Dermis microvascular lymphatic vessel endothelial cell (primary cell): ENCODE measurements around the gene C3orf22. TPM values are rescaled to one million over a fixed set of nuclear protein-coding genes. Genes with fewer than 3 reads are reported as not detected.
"Not testable (repeated sequence)": the region's sequence is repeated elsewhere in the genome, so short reads cannot be mapped to it uniquely, and the experiment has no call there.

Source experiments
- DNase-seq, 2 donors: peaks; one replicate each; pipeline versions ENCODE4 v3.0.0 to v3.0.0-alpha.2; 2010; ENCODE audit warnings: low read depth in 2 of 2
- total RNA-seq: library from RNA; depleted of rRNA; stranded (reverse); fragments of >200 nt; gene quantifications from 2 replicates; pipeline ENCODE4 v1.2.1, GENCODE V29; 2014

C3orf22 gene
- total RNA-seq, 1 donor from 2014 or later = not detected

GRCh38 chr3:126543457-126544061 is 15.2 kb downstream of the C3orf22 start:
- DNase-seq = no peak

DNA sequence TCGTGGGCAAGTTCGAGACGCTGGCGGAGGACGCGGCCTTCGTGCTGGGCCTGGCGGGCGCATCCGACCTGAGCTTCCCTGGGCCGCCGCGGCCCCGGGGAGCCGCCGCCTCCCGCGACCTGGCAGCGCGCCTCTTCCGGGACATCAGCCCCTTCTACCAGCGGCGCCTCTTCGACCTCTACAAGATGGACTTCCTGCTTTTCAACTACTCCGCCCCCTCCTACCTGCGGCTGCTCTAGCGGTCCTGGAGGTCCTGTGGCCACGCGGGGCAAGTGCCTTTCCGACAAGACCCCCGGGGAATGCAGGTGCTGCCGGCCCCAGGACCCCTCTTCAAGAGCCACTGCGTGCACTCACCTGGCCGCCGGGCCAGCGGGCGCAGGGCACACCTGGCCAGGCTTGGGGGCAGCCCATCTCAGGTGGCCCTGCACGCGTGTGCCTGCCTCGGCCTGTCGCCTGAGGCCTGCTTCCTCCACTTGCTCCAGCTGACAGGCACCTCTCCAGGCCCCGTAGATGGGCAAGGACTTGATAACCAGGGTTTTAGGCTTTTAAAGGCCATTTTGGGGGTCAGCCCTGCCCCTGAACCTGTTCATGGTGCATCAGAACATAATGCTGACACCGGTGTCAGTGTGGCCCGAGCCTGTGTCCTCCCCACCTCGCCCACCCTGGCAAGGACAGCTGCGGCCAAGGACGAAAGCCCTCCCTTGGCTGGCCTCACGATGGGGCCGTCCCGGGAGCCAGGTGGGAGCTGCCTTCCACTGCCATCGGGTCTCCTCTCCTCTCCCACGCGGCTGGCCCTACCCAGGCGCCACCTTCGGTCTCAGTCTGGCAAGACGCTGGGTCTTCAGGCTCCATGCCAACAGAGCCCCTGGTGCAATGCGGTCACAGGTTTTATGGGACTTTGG is 16.1 kb downstream of the C3orf22 start:
- DNase-seq = no peak

DNA sequence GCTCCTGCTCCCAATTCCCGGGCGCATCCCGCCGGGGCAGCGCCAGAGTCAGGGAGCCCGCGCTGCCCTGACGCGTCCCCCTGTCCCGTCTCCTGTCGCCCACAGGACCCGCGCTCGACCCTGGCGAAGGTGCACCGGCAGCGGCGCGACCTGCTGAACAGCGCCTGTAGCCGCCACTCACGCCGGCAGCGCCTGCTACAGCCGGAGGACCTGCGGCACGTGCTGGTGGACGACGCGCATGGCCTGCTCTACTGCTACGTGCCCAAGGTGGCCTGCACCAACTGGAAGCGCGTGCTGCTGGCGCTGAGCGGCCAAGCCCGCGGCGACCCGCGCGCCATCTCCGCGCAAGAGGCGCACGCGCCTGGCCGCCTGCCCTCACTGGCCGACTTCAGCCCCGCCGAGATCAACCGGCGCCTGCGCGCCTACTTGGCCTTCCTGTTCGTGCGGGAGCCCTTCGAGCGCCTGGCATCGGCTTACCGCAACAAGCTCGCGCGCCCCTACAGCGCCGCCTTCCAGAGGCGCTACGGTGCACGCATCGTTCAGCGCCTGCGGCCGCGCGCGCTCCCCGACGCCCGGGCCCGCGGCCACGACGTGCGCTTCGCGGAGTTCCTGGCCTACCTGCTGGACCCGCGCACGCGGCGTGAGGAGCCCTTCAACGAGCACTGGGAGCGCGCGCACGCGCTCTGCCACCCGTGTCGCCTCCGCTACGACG is 16.9 kb downstream of the C3orf22 start:
- no peak for DNase-seq

DNA sequence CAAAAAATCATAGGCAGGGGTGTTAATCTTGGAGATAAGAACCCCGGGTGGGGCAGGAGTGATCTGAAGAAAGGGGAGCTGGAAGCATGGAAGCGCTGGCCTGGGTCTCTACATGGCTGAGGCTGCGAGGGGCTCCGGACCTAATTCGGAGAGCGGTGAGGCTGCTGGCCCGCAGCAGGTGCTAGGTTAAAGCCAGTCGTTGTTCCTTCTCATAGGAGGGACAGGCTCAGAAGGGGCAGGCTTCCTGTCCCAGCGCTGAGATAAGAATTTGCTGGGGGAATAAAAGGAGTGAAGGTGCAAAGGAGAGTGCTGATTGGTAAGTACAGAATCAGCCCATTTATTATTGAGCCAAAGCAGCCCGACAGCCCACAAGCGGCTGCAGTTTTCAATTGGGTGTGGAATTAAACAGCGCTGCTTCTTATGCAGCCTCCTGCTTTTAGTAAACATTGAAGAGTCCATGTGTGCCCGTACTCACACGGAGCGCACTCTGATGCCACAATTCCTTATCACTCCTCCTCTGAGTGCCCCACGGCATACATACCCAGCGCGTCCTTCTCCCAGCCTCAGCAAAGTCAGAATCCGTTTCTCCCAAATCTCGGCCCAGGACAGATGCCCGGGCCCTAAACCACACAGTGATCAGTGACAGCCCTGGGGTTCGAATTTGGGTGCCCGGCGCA is 17.6 kb downstream of the C3orf22 start:
- no peak for DNase-seq

GRCh38 chr3:126540342-126540849 is 18.3 kb downstream of the C3orf22 start:
- peak; percentile 72 to 74 for DNase-seq

DNA sequence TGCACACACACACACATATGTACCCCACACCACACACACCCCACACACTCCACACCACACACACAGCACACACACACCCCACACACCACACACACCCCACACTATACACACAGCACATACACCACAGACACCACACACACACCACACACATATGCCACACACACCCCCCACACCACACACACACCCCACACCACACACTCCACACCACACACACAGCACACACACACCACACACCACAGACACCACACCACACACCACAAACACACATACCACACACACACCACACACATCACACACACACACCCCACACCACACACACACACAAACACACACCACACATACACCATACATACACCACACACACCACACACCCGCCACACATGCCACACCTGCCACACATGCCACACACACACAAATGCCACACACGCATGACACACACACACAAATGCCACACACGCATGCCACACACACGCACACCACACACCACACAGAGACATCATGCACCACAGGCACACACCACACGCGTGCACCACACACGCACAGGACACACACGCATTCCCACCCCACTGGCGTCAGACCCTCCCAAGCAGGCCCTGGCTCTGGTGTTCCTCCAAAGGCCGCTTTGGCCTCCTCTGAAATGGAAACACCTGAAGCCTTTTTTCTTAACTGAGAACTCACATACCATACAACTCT is 19.0 kb downstream of the C3orf22 start:
- no peak for DNase-seq

GRCh38 chr3:126538966-126539365 is 19.8 kb downstream of the C3orf22 start:
- DNase-seq = no peak

GRCh38 chr3:126538316-126538715 is 20.4 kb downstream of the C3orf22 start:
- DNase-seq = no peak

GRCh38 chr3:126537730-126538281 is 20.9 kb downstream of the C3orf22 start:
- DNase-seq = no peak

- DNase-seq = no peak
Measured at GRCh38 chr3:126537116-126537729, 21.5 kb downstream of the C3orf22 start.

GRCh38 chr3:126536126-126536525 is 22.6 kb downstream of the C3orf22 start:
- no peak for DNase-seq

DNA sequence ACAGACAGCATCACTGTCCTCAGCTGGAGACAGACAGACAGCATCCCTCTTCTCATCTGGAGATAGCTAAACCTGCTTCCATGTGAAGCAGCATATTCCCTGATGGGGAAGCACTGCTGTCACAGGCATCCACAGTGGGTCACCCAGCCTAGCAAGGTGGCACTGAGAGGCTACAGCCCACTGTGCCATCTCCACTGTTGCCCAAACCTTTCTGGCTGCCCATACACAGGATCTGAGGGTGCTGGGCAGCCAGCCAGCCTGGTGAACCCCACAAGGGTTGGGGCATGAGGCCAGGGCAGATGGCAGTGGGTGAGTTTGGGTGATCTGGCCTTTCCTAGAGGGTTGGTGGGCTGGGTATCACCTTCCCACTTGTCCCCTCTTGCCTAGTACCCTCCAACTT is 23.1 kb downstream of the C3orf22 start:
- no peak for DNase-seq

DNA sequence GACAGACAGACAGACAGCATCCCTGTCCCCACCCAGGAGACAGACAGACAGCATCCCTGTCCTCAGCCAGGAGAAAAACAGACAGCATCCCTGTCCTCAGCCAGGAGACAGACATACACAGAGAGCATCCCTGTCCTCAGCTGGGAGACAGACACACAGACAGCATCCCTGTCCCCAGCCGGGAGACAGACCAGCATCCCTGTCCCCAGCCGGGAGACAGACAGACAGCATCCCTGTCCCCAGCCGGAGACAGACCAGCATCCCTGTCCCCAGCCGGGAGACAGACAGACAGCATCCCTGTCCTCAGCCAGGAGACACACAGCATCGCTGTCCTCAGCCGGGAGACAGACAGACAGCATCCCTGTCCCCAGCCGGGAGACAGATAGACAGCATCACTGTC is 24.0 kb downstream of the C3orf22 start:
- DNase-seq = not testable (repeated sequence)

- DNase-seq = no peak
Measured at GRCh38 chr3:126533506-126533905, 25.2 kb downstream of the C3orf22 start.

DNA sequence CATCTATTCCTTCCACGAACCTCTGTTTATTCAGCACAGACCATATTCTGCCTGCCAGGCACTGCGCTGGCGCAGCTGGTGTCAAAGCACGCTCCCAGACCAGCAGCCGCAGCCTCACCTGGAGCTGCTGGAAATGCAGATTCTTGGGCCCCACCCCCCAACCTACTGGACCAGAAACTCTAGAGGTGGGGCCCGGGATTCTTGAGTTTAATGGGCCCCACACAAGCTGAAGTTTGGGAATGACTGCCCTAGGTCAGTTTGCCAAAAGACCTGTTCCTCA is 27.7 kb downstream of the C3orf22 start:
- no peak for DNase-seq

DNA sequence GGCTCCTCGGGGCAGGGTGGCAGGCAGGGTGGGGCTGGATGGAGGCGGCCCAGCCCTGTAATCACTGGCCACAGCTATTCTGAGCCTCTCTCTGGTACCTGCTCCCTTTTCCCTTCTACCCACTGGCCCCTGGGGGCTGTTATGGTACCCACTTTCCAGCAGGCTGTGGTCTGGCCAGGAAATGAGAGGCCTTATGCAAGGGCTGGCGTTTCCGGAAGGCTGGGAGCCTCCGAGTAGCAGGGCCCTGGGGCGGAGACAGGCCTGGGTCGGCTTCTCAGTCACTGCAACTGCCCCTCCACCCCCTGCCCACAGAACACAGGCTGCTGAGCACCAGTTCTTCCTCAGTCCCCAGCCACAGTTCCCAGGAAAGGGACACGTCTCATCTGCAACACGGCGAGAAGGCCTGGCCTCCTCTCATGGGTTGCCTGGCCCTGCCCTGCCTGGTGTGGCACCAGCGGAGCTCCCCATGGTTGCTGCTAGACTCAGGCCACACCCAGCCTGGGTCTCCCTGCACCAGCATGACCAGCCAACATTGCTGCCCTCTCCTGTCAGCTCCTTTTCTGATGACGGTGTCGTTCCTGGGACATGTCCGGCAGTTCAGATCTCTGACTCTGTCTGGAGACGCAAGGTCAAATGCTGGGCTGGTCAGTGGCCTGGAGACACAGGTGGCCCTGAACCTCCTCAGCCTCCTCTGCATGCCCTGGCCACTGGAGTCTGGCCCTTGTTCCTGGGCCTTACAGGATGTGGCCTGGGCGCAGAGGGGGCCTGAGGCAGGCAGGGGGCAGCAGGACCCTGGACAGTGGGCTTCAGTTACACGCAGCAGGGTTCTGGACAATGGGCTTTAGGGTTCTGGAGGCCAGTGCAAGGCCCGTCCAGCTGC is 28.3 kb downstream of the C3orf22 start:
- no peak for DNase-seq

DNA sequence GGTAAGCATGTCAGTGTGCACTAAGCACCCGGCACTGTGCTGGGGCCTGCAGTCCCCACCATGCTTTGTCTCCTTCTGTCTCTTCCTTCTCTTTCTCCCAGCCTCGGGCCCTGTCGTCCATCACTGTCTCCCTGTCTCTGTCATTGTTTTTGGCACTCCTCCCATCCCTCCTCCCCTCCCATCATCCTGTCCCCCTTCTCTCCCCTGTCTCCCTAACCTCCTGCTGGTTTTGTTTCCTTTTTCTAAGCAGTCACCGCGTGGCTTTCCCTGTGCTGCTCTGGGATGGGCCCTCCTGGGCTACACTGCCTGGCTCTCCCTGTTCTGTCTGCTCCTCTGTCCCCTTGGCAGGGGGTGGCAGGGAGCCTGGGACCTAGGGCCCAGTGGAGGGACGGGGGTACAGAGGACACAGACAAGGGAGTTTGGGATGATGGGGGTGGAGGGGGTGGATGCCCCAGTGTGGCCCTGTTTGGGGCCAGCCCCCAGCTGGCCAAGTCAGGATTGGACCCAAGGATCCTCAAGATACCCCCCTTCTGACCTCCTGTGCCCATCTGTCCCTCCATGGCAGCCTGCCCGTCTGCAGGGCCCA is 29.1 kb downstream of the C3orf22 start:
- DNase-seq = no peak

- no peak for DNase-seq
Measured at GRCh38 chr3:126528800-126529541, 29.8 kb downstream of the C3orf22 start.
